Adipose tissue (tissue), 3 donors: ENCODE data around the gene DYNC2H1. TPM values are rescaled to one million over a fixed set of nuclear protein-coding genes. Genes with fewer than 3 reads are reported as not detected.
"Not testable (repeated sequence)": the region's sequence is repeated elsewhere in the genome, so short reads cannot be mapped to it uniquely, and the experiment has no call there.

Experiments
- H3K27ac ChIP-seq: one replicate; pipeline ENCODE4 v1.5.1; 2013; ENCODE audit warnings: low read depth, low read length
- WGBS, 3 donors: extraction: QIAGEN DNeasy Blood & Tissue Kit; methylation state at CpG; one replicate each; pipeline ENCODE4 v1.1.7; 2013; 5-methylcytosine and 5-hydroxymethylcytosine counted together
- polyA plus RNA-seq, 3 donors: library from polyadenylated mRNA; stranded (reverse); fragments of 200-250 nt; gene quantifications; one replicate each; pipeline ENCODE4 v1.2.3, GENCODE V29; 2013
- donor health status: healthy with polysubstance abuse.
- donor health status: Bipolar disorder and iron deficiency.
- donor health status: healthy.

Gene DYNC2H1
- polyA plus RNA-seq, 3 donors: 5.7 to 12.7 (median 8.1) TPM

DNA sequence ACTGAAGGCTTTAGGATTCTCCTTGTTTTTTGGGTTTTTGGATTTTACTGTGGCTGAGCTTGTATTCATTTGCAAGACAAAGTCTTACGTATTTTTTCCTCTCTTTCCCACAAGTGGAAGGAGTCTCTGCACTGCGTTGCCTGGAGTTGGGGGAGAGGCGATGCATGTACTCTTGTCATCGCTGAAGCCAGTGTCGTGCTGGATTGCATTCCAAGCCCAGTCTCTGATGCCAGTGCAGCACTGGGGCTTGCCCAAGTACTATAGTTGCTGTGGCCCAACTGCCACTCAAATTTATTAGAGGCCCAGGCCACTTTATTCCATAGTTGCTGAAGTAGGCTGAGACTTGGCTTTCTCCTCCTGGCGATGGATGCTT lies 230.2 kb downstream of the DYNC2H1 start:
- WGBS, 3 donors: 90 to 99% (median 90%) methylated on average over 6 of the region's 6 CpGs
- no peak overlapping the region for H3K27ac ChIP-seq

DNA sequence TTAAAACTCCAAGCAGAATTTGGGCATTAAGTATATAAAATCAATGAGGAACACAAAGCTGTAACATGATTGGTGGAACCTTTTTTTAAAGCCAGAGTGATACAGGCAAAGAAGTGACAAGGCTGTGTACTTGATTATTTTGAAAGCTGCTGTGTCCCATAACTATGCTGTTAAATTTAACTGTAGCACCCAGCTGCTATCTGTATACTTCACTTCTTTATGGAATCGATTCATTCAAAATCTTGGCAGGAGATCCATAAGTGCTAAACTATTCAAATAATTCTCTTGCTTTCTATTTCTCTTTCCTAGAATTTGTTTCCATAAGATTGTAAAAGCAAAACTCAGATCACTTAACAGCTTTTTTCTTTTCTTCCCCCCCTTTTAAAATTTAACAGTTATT lies 231.7 kb downstream of the DYNC2H1 start:
- no peak overlapping the region for H3K27ac ChIP-seq
- WGBS, 3 donors: 34 to 75% (median 59%) methylated on average over 1 of the region's 1 CpG

DNA sequence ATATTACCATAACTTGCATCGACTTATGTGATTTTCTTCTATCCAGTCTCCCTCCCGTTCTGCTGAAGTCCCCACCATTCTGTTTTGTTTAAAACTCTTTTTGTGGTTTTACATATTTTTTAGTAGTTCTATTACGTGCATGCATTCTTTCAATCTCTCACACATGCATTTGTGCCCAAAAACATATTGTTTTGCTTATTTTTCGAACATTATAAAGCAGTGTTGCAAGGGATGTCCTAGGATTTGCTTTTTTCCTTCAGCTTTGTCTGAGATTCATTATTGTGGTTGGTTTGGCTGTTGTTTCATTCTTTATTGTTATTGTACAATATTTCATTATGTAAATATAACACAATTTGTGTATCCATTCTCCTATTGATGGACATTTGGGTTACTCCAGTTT lies 235.7 kb downstream of the DYNC2H1 start:
- WGBS, 3 donors: 62 to 72% (median 67%) methylated on average over 4 of the region's 4 CpGs
- no peak overlapping the region for H3K27ac ChIP-seq

DNA sequence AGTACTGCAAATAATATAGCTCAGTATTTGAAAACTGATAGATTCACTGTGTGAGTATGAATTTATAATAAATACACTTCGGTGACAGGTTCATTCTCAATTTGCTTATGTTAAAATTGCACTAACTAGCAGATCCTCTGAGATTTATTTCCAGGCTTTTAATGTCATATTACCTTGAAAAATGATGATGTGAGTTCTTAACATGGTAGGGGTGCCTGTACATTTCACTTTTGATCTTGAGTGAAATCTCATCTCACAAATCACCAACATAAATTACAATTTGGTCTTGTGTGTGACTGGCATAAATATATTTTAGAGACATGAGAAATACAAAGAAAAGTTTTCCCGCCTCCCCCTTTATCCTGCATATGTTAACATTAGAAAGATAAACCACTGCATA lies 240.4 kb downstream of the DYNC2H1 start:
- no peak overlapping the region for H3K27ac ChIP-seq
- WGBS, 3 donors: 89 to 98% (median 89%) methylated on average over 2 of the region's 2 CpGs

DNA sequence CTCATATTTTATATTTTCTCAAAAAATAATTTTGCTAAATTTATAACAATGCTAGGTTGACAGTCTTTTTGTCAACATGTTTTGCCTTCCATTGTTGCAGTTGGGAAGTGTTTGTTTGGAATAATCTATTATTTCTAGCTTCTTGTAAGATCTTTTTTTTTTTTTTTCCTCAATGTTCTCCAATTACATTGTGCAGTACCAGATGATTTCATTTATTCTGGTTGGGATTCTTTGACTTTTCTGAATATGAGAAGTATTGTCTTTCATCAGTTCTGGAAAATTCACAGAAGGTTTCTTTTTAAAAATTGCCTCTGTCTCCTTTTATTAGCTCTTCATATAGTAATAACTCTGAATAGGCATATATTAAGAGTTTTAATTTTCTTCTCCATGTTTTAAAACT lies 245.4 kb downstream of the DYNC2H1 start:
- no peak overlapping the region for H3K27ac ChIP-seq

DNA sequence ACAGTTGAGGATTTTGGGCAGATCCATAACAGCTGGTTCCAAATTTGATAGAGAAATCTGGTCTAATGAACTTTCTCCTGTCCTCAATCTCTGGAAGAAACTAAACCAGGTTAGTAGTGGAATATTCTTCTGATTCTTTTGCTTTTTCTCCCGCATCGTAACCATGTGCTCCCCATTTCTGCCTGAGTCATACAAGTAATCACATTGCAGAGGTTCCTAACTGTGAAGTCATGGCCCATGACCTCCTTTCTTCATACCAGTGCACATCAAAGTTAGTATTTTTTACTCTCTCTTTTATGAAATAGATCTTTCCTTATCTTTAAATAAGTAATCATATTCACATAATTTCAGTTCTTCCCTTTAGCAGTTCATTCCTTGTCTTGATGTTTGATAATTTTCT lies 249.0 kb downstream of the DYNC2H1 start:
- WGBS, 3 donors: 94 to 95% (median 95%) methylated on average over 2 of the region's 2 CpGs
- no peak overlapping the region for H3K27ac ChIP-seq

DNA sequence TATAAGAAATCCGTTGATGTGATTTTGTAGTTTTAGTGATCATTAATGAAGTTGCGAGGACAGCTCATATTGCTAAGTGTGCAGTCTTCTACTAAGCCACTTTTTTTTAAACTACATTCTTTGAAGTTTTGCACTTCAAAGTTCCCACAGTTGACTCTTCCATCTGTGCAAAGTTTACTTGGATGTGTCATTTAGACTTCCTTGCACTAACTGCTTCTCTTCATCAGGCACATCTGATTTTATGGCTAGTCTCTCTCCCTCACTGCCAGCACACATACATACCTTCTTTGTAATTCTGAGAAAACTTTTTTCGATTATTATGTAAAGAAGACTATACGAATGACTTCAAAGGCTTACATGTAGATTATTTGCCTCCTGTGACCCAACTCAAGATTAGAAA lies 250.0 kb downstream of the DYNC2H1 start:
- WGBS, 3 donors: 89 to 92% (median 92%) methylated on average over 4 of the region's 4 CpGs
- H3K27ac ChIP-seq: no peak overlapping the region

DNA sequence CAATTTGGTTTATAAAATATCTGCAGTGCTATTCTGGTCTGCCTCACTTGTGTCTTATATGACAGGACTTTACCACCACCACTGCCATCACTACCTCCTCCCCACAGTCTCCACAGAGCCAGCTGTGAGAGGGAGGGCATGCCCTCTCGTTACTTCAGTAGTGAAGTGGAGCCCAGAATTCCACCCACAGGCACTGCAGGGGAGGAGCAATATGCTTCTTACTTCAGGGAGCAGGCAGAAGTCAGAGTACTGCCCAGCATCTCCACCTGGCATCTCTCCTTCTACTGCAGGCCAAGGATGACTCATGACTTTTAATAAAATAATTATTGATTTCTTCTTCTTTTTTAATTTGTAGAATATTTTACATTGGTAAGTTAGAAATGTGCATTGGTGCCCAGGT lies 255.5 kb downstream of the DYNC2H1 start:
- 65 to 81% (median 68%) methylated on average over 1 of the region's 1 CpG for WGBS, 3 donors
- no peak overlapping the region for H3K27ac ChIP-seq

DNA sequence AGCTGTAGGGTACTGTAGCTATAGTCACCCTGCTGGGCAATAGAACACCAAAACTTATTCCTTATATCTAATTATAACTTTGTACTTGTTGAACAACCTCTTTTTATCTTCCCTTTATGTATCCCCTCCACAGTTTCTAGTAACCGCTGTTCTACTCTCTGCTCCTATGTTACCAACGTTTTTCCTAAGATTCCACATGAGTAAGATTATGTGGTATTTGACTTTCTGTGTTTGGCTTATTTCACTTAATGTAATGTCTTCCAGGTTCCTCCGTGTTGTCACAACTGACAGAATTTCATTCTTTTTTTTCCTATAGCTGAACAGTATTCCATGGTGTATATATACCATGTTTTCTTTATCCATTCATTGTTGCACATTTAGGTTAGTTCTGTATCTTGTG lies 258.4 kb downstream of the DYNC2H1 start:
- no peak overlapping the region for H3K27ac ChIP-seq
- 71 to 85% (median 72%) methylated on average over 3 of the region's 3 CpGs for WGBS, 3 donors

DNA sequence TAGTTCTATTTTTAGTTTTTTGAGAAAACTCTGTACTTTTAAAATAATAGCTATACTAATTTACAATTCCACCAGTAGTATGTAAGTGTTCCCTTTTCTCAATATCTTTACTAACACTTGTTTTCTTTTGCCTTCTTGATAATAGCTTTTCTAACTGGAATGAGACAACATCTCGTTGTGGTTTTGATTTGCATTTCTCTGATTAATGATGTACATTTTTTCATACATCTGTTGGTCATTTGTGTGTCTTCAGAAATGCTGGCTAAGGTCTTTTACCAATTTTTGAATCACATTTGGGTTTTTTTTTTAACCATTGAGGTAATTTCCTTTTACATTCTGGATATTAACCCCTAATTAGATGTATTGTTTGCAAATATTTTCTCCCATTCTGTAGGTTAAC lies 258.9 kb downstream of the DYNC2H1 start:
- no peak overlapping the region for H3K27ac ChIP-seq
- 57 to 78% (median 70%) methylated on average over 1 of the region's 1 CpG for WGBS, 3 donors

DNA sequence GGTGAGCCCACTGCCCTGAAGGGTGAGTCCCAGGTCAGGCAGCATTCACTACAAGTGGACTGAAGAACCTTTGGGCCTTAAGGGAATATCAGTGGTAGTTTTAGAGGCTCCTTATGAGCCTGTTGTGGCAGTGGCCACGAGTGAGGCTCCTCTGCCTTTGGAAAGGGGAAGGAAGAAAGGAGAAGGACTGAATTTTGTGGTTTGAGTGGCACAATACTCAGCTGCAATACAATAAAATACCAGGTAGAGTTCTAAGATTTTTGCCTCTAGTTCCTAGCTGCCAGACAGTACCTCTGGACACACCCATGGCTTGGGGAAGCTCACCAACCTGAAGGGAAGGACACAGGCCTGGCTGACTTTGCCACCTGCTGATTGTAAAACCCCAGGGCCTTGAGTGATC lies 260.9 kb downstream of the DYNC2H1 start:
- WGBS, 3 donors: 38 to 88% (median 49%) methylated on average over 1 of the region's 1 CpG
- H3K27ac ChIP-seq: no peak overlapping the region

DNA sequence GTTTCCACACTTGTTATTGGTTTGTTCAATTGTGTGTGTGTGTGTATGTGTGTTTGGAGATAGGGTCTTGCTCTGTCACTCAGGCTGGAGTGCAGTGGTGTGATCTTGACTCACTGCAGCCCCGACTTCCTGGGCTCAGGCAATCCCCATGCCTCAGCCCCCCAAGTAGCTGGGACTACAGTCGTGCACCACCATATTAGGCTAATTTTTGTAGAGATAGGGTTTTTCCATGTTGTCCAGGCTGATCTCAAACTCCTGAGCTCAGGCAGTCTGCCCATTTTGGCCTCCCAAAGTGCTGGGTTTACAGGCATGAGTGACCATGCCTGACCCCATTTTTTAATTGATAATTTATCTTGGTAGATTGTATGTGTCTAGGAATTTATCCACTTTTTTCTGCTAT lies 263.7 kb downstream of the DYNC2H1 start:
- no peak overlapping the region for H3K27ac ChIP-seq
- 86 to 94% (median 92%) methylated on average over 2 of the region's 2 CpGs for WGBS, 3 donors

DNA sequence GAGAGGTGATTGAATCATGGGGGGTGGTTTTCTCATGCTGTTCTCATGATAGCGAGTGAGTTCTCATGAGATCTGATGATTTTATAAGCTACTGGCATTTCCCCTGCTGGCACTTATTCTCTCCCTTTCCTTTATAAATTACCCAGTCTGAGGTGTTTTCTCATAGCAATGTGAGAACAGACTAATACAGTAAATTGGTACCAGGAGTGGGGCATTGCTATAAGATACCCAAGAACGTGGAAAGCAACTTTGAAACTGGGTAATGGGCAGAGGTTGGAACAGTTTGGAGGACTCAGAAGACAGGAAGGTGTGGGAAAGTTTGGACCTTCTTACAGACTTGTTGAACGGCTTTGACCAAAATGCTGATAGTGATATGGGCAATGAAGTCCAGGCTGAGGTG lies 265.0 kb downstream of the DYNC2H1 start:
- WGBS, 3 donors: 31 to 78% (median 55%) methylated on average over 3 of the region's 3 CpGs
- H3K27ac ChIP-seq: not testable (repeated sequence)

DNA sequence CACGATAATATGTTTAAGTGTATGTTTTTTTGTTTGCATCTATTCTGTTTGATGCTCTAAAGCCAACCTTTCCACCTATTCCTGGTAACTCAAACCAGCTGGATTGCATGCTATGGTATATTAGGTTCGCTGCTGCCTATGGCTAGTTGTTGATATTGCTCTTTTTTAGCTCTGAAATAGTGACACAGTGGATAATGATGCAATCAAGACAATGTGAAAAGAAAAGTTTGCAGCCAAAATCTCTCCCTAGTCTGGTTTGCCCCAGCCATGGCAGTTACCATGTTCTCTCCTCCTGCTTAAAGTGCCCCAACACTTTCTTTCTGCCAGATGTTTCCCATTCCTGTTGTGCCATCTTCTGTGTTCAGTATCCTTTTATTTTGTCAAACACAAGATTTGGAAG lies 269.7 kb downstream of the DYNC2H1 start:
- no peak overlapping the region for H3K27ac ChIP-seq
- 91 to 92% (median 92%) methylated on average over 2 of the region's 2 CpGs for WGBS, 3 donors

DNA sequence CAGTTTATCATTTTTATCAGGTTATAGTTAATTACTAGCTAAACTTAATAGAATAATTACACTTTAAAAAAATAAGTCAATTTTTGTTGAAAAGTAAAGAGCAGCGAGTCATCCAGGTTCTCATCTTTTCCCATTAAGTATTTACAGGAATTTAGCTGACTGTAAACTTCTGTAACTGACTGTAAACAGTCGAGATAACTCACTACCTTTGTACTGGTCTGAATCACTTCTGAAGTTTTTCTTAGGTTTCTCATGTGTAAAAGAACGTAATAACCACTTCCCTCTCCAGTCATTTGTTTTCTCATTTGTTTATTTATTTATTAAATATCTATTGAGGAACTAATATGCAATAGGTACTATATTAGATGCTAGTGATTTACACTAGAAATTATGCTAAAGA lies 270.8 kb downstream of the DYNC2H1 start:
- 83 to 89% (median 83%) methylated on average over 3 of the region's 3 CpGs for WGBS, 3 donors
- no peak overlapping the region for H3K27ac ChIP-seq

DNA sequence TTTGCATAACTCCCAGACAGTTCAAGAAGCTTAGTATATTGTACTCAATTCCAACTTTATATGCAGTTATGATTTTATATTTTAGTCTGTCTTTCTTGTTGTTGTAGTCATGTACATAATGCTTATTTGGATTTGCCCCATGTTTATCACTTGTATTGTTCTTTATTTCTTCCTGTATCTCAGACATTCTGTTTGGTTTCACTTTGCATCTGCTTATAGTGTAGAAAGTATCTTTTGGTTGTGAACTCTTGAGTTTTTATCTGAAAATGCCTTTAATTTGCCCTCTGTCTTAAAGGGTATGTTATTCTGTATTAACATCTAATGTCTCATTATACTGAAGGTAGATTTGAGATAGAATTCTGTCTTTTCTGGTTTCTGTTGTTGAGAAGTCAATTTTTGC lies 275.4 kb downstream of the DYNC2H1 start:
- no peak overlapping the region for H3K27ac ChIP-seq

DNA sequence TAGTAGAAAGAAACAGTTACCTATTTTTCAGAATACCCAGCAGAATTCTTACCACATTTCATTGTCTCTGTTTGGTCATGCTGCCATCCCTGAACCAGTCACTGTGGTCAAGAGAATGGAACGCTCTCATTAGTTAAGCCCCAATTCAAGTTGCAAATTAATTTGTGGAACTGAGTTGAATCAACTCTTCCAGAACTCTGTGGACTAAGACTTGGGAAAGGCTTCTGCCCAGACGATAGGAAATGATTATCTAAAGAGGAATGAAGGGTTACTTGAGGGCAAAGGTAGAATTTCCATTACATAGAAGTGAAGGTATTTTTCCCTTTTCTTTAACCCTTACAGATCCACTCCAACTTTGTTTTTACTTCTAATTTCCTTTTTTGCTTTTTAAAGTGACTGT lies 286.4 kb downstream of the DYNC2H1 start:
- 47 to 72% (median 71%) methylated on average over 2 of the region's 2 CpGs for WGBS, 3 donors
- no peak overlapping the region for H3K27ac ChIP-seq

DNA sequence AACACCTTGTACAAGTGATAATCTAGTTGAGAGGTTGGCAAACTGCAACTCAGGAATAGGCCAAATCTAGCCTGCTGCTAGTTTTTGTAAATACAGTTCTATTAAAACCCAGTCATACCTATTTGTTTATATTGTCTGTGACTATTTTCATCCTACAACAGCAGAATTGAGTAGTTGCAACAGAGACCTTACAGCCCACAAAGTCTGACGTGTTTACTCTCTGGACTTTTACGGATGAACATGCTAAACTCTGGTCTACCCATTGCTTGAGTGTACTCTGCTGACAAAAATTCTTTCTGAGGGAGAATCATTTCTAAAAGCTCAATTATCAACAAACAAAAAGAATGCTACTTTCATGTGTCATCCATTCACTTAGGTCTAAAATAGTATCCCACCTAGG lies 287.0 kb downstream of the DYNC2H1 start:
- H3K27ac ChIP-seq: no peak overlapping the region
- 91 to 99% (median 96%) methylated on average over 2 of the region's 2 CpGs for WGBS, 3 donors

DNA sequence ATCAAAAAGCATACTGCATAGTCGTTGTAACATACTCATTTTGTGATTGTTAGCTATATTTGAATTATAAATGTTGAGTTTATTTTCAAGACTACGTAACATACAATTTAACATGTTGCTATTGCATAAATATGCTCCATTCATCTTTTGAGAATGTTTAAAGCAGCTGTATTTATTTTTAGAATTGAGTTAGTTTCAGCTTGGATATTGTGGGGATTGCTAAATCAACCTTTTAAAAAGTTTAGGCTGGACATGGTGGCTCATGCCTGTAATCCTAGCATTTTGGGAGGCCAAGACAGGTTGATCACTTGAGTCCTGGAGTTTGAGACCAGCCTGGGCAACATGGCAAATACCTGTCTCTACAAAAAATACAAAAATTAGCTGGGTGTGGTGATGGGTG lies 288.1 kb downstream of the DYNC2H1 start:
- H3K27ac ChIP-seq: no peak overlapping the region
- 39 to 70% (median 63%) methylated on average over 2 of the region's 2 CpGs for WGBS, 3 donors

DNA sequence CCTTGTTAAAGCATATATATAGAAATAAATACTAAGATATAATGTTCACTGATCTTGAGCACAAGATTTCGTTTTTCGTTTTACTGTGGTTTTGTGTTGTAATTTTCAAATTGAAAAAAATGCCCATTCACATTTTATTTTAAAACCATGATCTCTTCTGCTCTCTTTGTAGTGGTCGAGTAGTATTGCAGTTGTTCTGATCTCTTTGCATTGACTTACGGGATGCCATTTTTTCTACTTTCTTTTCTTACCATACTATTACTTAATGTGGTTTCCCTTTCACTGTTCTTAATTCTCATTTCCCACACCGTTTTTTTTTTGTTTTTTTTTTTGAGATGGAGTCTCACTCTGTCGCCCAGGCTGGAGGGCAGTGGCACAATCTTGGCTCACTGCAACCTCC lies 289.6 kb downstream of the DYNC2H1 start:
- H3K27ac ChIP-seq: no peak overlapping the region
- 78 to 90% (median 82%) methylated on average over 6 of the region's 6 CpGs for WGBS, 3 donors

DNA sequence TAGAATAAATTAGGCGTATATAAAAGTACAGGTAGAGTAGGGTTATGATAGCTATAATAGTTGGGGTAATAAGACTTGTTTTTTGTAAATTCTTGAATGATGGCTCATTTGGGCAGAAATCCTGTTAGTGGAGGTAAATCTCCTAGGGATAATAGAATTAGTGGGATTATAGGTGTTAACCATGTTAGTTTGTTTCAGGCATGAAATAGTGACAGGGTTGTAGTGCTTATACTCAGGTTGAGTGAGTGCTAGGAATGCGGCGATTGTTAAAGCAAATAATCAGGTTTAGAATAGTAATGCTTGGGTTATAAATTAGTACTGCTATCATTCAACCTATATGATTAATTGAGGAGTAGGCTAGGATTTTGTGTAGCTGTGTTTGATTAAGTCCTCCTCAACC lies 297.1 kb downstream of the DYNC2H1 start:
- H3K27ac ChIP-seq: no peak overlapping the region
- WGBS, 3 donors: 92 to 98% (median 93%) methylated on average over 3 of the region's 3 CpGs
